ENCODE data around the gene CWC27. TPM values are rescaled to one million over a fixed set of nuclear protein-coding genes. Genes with fewer than 3 reads are reported as not detected.
A peak's percentile ranks its signal among the peaks of the same experiment; 100 is the strongest.

CWC27 gene
- total and polyA plus RNA-seq, 8 donors = 5.8 to 25.7 (median 14.3) TPM; not detected in 1

- Histone ChIP-seq H3K36me3 (no peaks in the 10 kb centered on the region), H3K4me1 (peaks cover 0 to 17% (median 0%) of the 10 kb centered on the region in 4 donors), H3K27me3 (no peaks in the 10 kb centered on the region), H3K27ac (no peak overlapping the region), H3K4me3 (no peak overlapping the region), H3K9me3 (no peaks in the 10 kb centered on the region)
- 74 to 93% (median 82%) methylated on average over 1 of the region's 1 CpG for WGBS, 5 donors
- intact Hi-C loops (cut with DNase I; ENCODE audit: low total_unique reads) = no loop called here
- DNase-seq = peak in 1 of 2 donors; percentile 5
- TF ChIP-seq EP300 (IDR thresholded peaks at IDR 0.05) (no peak), CTCF (IDR thresholded peaks at IDR 0.05) (no peak), POLR2AphosphoS5 (IDR thresholded peaks at IDR 0.05) (no peak), POLR2A (IDR thresholded peaks at IDR 0.05) (no peak)
Measured at GRCh38 chr5:64869419-64869818, 100.7 kb downstream of the CWC27 start.

GRCh38 chr5:64872044-64872443 is 103.3 kb downstream of the CWC27 start:
- 80 to 91% (median 81%) methylated on average over 1 of the region's 1 CpG for WGBS, 5 donors
- DNase-seq = no peak
- Histone ChIP-seq H3K9me3 (no peaks in the 10 kb centered on the region), H3K27ac (no peak overlapping the region), H3K36me3 (no peaks in the 10 kb centered on the region), H3K27me3 (no peaks in the 10 kb centered on the region), H3K4me3 (no peak overlapping the region), H3K4me1 (peaks cover 0 to 16% (median 0%) of the 10 kb centered on the region in 4 donors)
- intact Hi-C loops (cut with DNase I; ENCODE audit: low total_unique reads) = no loop called here
- no peak for TF ChIP-seq CTCF (IDR thresholded peaks at IDR 0.05)
- no peak for TF ChIP-seq POLR2A (IDR thresholded peaks at IDR 0.05)
- no peak for TF ChIP-seq EP300 (IDR thresholded peaks at IDR 0.05)
- no peak for TF ChIP-seq POLR2AphosphoS5 (IDR thresholded peaks at IDR 0.05)

- TF ChIP-seq POLR2AphosphoS5 (IDR thresholded peaks at IDR 0.05) = no peak
- TF ChIP-seq EP300 (IDR thresholded peaks at IDR 0.05) = no peak
- TF ChIP-seq POLR2A (IDR thresholded peaks at IDR 0.05) = no peak
- TF ChIP-seq CTCF (IDR thresholded peaks at IDR 0.05) = no peak
- no peak overlapping the region for H3K4me3 ChIP-seq
- H3K36me3 ChIP-seq = no peaks in the 10 kb centered on the region
- H3K4me1 ChIP-seq = peaks cover 0 to 16% (median 0%) of the 10 kb centered on the region in 4 donors
- DNase-seq = no peak
- no peaks in the 10 kb centered on the region for H3K27me3 ChIP-seq
- no peak overlapping the region for H3K27ac ChIP-seq
- intact Hi-C loops (cut with DNase I; ENCODE audit: low total_unique reads) = no loop called here
- no peaks in the 10 kb centered on the region for H3K9me3 ChIP-seq
Measured at GRCh38 chr5:64873441-64873840, 104.7 kb downstream of the CWC27 start.

- Histone ChIP-seq H3K27ac (no peak overlapping the region), H3K36me3 (no peaks in the 10 kb centered on the region), H3K4me3 (no peak overlapping the region), H3K4me1 (peaks cover 0 to 8% (median 0%) of the 10 kb centered on the region in 4 donors), H3K27me3 (no peaks in the 10 kb centered on the region), H3K9me3 (no peaks in the 10 kb centered on the region)
- intact Hi-C loops (cut with DNase I; ENCODE audit: low total_unique reads) = no loop called here
- no peak for DNase-seq
- no peak for TF ChIP-seq POLR2A (IDR thresholded peaks at IDR 0.05)
- TF ChIP-seq POLR2AphosphoS5 (IDR thresholded peaks at IDR 0.05) = no peak
- TF ChIP-seq CTCF (IDR thresholded peaks at IDR 0.05) = no peak
- TF ChIP-seq EP300 (IDR thresholded peaks at IDR 0.05) = no peak
Measured at GRCh38 chr5:64874753-64875152, 106.0 kb downstream of the CWC27 start.

Measured in stomach (tissue), 9 donors.